ENCODE measurements around the gene GPATCH2. TPM values are rescaled to one million over a fixed set of nuclear protein-coding genes. Genes with fewer than 3 reads are reported as not detected.

The GPATCH2 gene
- total RNA-seq: 1 to 10 TPM; 3.9 to 9.0 (median 5.8) TPM
- polyA plus RNA-seq: 1 to 10 TPM; 2.7 to 4.5 TPM

- H3K27me3 ChIP-seq: no peaks in the 10 kb centered on the region
- H3K27ac ChIP-seq: peak within 1 kb of the TSS; percentile 69 to 97 (median 90)
- DNase-seq (peak; percentile 75 to 84 (median 78)), FAIRE-seq (peak; percentile 37), ATAC-seq (peak; percentile 96 to 98 (median 98))
- peak within 1 kb of the TSS; percentile 60 to 88 (median 82) for H3K4me3 ChIP-seq
- H3K9me3 ChIP-seq: no peaks in the 10 kb centered on the region
- H3K4me1 ChIP-seq: peaks cover 0 to 25% (median 21%) of the 10 kb centered on the region in 3 donors
- peak in 1 of 4 donors; percentile 31 for TF ChIP-seq CTCF (IDR thresholded peaks at IDR 0.05)
- no peaks in the 10 kb centered on the region for H3K36me3 ChIP-seq
- WGBS, 2 donors: 1% methylated on average over 42 of the region's 42 CpGs
- intact Hi-C loops (cut with DNase I): no loop called here
These were observed at the start of gene GPATCH2, which contains the start of gene SPATA17 for GRCh38 chr1:217630711-217631591. Gene GPATCH2, minus strand, starts transcription at chr1:217631090. Its CDS starts 119 bp downstream, at chr1:217630971. Gene SPATA17, plus strand, starts transcription at chr1:217631344. Its CDS starts 35 bp downstream, at chr1:217631379.

GRCh38 chr1:217674028-217674729 lies 43.3 kb upstream of the GPATCH2 start:
- DNase-seq (no peak), FAIRE-seq (no peak), ATAC-seq (peak in 2 of 4 donors; percentile 14 to 28)
- Histone ChIP-seq H3K27ac (no peak overlapping the region), H3K9me3 (no peaks in the 10 kb centered on the region), H3K4me3 (no peak overlapping the region), H3K27me3 (no peaks in the 10 kb centered on the region), H3K4me1 (no peaks in the 10 kb centered on the region), H3K36me3 (no peaks in the 10 kb centered on the region)
- WGBS, 2 donors: 61 to 75% methylated on average over 4 of the region's 4 CpGs
- no peak for TF ChIP-seq CTCF (IDR thresholded peaks at IDR 0.05)
- intact Hi-C loops (cut with DNase I): no loop called here

- no peak for DNase-seq
- Histone ChIP-seq H3K27ac (no peak overlapping the region), H3K27me3 (no peaks in the 10 kb centered on the region), H3K4me1 (no peaks in the 10 kb centered on the region), H3K36me3 (no peaks in the 10 kb centered on the region), H3K9me3 (no peaks in the 10 kb centered on the region), H3K4me3 (no peak overlapping the region)
- intact Hi-C loops (cut with DNase I): no loop called here
- FAIRE-seq: no peak
- ATAC-seq: peak in 2 of 4 donors; percentile 35 to 51
- 50 to 65% methylated on average over 2 of the region's 2 CpGs for WGBS, 2 donors
- TF ChIP-seq CTCF (IDR thresholded peaks at IDR 0.05): no peak
These were observed 42.5 kb upstream of the GPATCH2 start for GRCh38 chr1:217673387-217673786.

GRCh38 chr1:217668351-217668940 lies 37.6 kb upstream of the GPATCH2 start:
- H3K4me1 ChIP-seq: no peaks in the 10 kb centered on the region
- H3K4me3 ChIP-seq: no peak overlapping the region
- FAIRE-seq (no peak), DNase-seq (no peak), ATAC-seq (no peak)
- H3K36me3 ChIP-seq: no peaks in the 10 kb centered on the region
- 46 to 62% methylated on average over 2 of the region's 2 CpGs for WGBS, 2 donors
- H3K27me3 ChIP-seq: no peaks in the 10 kb centered on the region
- no peak for TF ChIP-seq CTCF (IDR thresholded peaks at IDR 0.05)
- intact Hi-C loops (cut with DNase I): no loop called here
- H3K27ac ChIP-seq: no peak overlapping the region
- no peaks in the 10 kb centered on the region for H3K9me3 ChIP-seq

Data from pancreas (tissue), 10 donors.